Vagina (tissue), 2 donors: ENCODE measurements around the gene RAD9A. TPM values are rescaled to one million over a fixed set of nuclear protein-coding genes. Genes with fewer than 3 reads are reported as not detected.
"Not testable (repeated sequence)": the region's sequence is repeated elsewhere in the genome, so short reads cannot be mapped to it uniquely, and the experiment has no call there.

Experiments used
- DNase-seq, 2 donors: peaks; one replicate each; pipeline ENCODE4 v3.0.0-alpha.2; 2017; ENCODE audit errors: extremely low spot score in 2 of 2
- H3K27ac ChIP-seq: fragments of 200-600 bp; sonication (generic); one replicate; pipeline ENCODE4 v1.5.1; 2019
- H3K27me3 ChIP-seq: fragments of 200-600 bp; sonication (generic); one replicate; pipeline ENCODE4 v1.5.1; 2019
- H3K36me3 ChIP-seq, 2 donors: fragments of 200-600 bp; sonication (generic); one replicate each; pipeline ENCODE4 v1.5.1; 2017 to 2019
- H3K4me1 ChIP-seq: fragments of 200-600 bp; sonication (generic); one replicate; pipeline ENCODE4 v1.5.1; 2019
- H3K4me3 ChIP-seq, 2 donors: fragments of 200-600 bp; sonication (generic); 1 replicate in 1 of 2; 2 replicates in 1 of 2; pipeline ENCODE4 v1.5.1; 2016 to 2019
- H3K9me3 ChIP-seq: fragments of 200-600 bp; sonication (generic); one replicate; pipeline ENCODE4 v1.5.1; 2019
- POLR2A ChIP-seq, 2 donors: fragments of 450-650 bp; IDR thresholded peaks; one replicate each; pipeline ENCODE4 v1.6.1; 2017; ENCODE audit warnings: antibody characterized with exemption in 2 of 2, mild to moderate bottlenecking in 2 of 2, moderate library complexity in 2 of 2
- POLR2AphosphoS5 ChIP-seq, 2 donors: sonication (generic); formaldehyde crosslinking; IDR thresholded peaks; one replicate each; pipeline ENCODE4 v1.9.0; 2017; ENCODE audit warnings: antibody characterized with exemption in 2 of 2, mild to moderate bottlenecking in 2 of 2, low read depth in 1 of 2; ENCODE audit not compliant: insufficient read depth in 1 of 2
- intact Hi-C: fragments of 100-400 bp; cut with DNase I; formaldehyde crosslinking; loops from one replicate; pipeline ENCODE4 v1.15.1; 2023
- total RNA-seq: library from RNA; depleted of rRNA; stranded (reverse); fragments of >200 nt; gene quantifications from one replicate; pipeline ENCODE4 v1.2.3, GENCODE V29; 2016
- TF ChIP-seq, protein P1 (sequence below), 3 experiments: fragments of 450-650 bp in 2 of 3; fragments of 200-600 bp in 1 of 3; sonication (generic) in 1 of 3; IDR thresholded peaks; one replicate each; pipeline ENCODE4 v1.5.1; 2017 to 2019; ENCODE audit warnings: antibody characterized with exemption in 3 of 3, mild to moderate bottlenecking in 2 of 3, moderate library complexity in 2 of 3

Gene RAD9A
- total RNA-seq, 1 donor from 2014 or later = 20.6 TPM

DNA sequence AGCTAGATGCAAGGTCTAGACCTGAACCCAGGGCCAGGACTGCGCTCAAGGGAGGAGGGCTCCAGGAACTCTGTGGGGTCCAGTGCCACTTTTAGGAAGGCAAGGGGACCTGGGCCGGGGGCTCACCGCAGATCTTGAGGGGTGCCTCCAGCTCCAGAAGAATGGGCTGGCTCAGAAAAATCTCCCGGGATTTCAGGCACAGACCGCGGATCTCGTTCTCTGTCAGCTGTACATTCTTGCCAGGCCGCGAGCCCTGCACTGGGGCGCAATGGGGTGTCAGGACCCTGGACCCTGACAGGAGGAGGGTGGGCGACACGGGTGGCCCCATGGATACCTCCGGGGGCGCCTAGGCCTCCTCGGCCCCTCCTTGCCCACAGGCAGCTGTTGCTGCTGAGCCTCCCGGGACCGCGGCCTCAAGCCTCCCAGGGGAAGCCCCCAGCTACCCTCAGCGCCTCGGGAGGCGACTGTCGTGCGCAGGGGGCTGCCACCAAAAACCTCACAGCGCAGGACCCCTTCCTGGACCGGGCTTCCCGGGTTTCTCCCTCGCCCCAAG, 9.2 kb downstream of the RAD9A start:
- Histone ChIP-seq H3K9me3 (no peaks in the 10 kb centered on the region), H3K4me1 (peaks cover 51% of the 10 kb centered on the region), H3K27me3 (no peaks in the 10 kb centered on the region), H3K36me3 (peaks cover 0 to 28% of the 10 kb centered on the region in 2 donors), H3K27ac (peak overlapping the region; percentile 94), H3K4me3 (peak overlapping the region; percentile 80 to 91)
- DNase-seq = no peak
- intact Hi-C loops = loop anchor here (10.0 kb wide), 2 partner anchors 64 to 214 kb away; partner anchors contain the start of gene TMEM134
- TF ChIP-seq, protein P1, sequence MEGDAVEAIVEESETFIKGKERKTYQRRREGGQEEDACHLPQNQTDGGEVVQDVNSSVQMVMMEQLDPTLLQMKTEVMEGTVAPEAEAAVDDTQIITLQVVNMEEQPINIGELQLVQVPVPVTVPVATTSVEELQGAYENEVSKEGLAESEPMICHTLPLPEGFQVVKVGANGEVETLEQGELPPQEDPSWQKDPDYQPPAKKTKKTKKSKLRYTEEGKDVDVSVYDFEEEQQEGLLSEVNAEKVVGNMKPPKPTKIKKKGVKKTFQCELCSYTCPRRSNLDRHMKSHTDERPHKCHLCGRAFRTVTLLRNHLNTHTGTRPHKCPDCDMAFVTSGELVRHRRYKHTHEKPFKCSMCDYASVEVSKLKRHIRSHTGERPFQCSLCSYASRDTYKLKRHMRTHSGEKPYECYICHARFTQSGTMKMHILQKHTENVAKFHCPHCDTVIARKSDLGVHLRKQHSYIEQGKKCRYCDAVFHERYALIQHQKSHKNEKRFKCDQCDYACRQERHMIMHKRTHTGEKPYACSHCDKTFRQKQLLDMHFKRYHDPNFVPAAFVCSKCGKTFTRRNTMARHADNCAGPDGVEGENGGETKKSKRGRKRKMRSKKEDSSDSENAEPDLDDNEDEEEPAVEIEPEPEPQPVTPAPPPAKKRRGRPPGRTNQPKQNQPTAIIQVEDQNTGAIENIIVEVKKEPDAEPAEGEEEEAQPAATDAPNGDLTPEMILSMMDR (IDR thresholded peaks at IDR 0.05) = no peak

DNA sequence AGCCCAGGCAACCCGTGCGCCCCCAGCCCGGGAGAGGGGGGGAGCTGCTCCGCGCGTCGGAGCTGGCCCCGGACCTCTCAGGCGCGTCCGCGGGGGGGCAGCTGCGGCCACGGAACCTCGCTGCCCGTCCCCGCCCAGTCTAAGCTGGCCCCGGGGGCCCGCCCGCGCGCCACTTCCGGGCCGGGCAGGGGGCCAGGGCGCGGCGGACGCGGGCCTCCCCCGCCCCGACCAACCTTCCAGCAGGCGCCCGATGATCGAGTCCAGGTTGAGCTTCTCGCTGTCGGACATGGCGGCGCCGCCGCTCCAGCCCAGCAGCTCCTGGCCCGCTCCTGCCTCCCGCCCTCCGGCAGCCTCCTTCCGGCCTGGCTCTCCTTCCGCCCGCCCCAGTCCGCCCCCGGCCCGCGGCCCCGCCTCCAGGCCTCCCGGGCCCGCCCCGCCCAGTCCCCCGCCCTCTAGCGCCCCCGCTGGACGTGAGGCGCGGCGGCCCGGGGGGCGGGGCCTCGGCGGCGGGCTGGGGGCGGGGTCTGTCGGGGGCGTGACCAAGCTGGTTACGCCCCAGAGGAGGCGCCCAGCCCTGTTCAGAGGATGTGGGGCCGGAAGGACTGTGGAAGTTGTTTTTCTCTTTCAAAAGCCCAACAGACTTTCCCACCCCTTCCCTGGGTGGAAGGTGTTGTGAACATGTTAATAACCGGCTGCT, 9.9 kb downstream of the RAD9A start, which contains the start of gene PPP1CA:
TSS of gene PPP1CA (minus strand) at position 364 of the 697 bp plus-strand sequence. CDS start at position 288, 76 bp downstream.
- Histone ChIP-seq H3K27me3 (no peaks in the 10 kb centered on the region), H3K4me1 (peaks cover 49% of the 10 kb centered on the region), H3K36me3 (peaks cover 0 to 28% of the 10 kb centered on the region in 2 donors), H3K4me3 (peak within 1 kb of the TSS; percentile 80 to 91), H3K27ac (peak within 1 kb of the TSS; percentile 94), H3K9me3 (no peaks in the 10 kb centered on the region)
- DNase-seq = no peak
- TF ChIP-seq, protein P1 (IDR thresholded peaks at IDR 0.05) = no peak
- TF ChIP-seq POLR2A (IDR thresholded peaks at IDR 0.05) = peak in 1 of 2 donors; percentile 55
- no peak for TF ChIP-seq POLR2AphosphoS5 (IDR thresholded peaks at IDR 0.05; ENCODE audit: insufficient read depth in 1 of 2, low read depth in 1 of 2)
- intact Hi-C loops = loop anchor here (10.0 kb wide), 2 partner anchors 63 to 213 kb away; partner anchors contain the start of gene TMEM134

DNA sequence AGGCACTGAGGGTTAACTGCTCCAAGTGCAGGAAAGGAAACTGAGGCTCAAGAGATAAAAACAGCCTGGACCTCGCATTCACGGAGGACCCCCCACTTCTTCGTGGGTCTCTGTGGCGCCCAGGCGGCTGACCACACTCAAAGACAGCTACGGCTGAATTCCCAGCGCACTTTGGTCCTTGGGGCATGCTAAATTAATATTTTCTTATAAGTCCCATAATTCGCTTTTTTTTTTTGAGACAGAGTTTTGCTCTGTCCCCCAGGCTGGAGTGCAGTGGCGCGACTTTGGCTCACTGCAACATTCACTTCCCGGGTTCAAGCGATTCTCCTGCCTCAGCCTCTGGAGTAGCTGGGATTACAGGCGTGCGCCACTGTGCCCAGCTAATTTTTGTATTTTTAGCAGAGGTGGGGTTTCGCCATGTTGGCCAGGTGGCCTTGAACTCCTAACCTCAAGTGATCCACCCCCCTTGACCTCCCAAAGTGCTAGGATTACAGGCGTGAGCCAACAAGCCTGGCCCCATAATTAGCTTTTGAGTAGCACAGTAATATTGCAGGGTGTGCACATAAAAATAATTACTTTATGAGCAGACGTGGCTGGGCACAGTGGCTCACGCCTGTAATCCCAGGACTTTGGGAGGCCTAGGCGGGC, 10.5 kb downstream of the RAD9A start:
- peak overlapping the region; percentile 80 to 91 for H3K4me3 ChIP-seq
- not testable (repeated sequence) for H3K9me3 ChIP-seq, DNase-seq, H3K27me3 ChIP-seq
- H3K36me3 ChIP-seq = peaks cover 0 to 23% of the 10 kb centered on the region in 2 donors
- peaks cover 42% of the 10 kb centered on the region for H3K4me1 ChIP-seq
- H3K27ac ChIP-seq = peak overlapping the region; percentile 94
- TF ChIP-seq POLR2A (IDR thresholded peaks at IDR 0.05) = peak in 1 of 2 donors; percentile 28
- peak in 1 of 2 donors; percentile 49 for TF ChIP-seq POLR2AphosphoS5 (IDR thresholded peaks at IDR 0.05; ENCODE audit: insufficient read depth in 1 of 2, low read depth in 1 of 2)
- intact Hi-C loops = loop anchor here (10.0 kb wide), 2 partner anchors 62 to 212 kb away; partner anchors contain the start of gene TMEM134

DNA sequence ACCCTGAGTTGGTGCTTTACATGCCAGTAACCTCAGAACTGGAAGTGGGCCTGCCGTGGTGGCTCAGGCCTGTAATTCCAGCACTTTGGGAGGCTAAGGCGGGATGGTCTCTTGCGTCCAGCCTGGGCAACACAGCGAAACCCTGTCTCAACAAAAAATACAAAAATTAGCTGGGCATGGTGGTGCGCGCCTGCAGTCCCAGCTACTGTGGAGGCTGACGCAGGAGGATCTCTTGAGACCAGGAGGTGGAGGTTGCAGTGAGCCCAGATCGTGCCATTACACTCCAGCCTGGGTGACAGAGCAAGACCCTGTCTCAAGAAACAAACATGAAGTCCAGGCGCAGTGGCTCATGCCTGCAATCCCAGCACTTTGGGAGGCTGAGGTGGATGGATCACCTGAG, 11.3 kb downstream of the RAD9A start:
- not testable (repeated sequence) for H3K4me3 ChIP-seq, DNase-seq, H3K9me3 ChIP-seq, H3K27ac ChIP-seq, H3K27me3 ChIP-seq
- intact Hi-C loops = loop anchor here (10.0 kb wide), 2 partner anchors 62 to 212 kb away; partner anchors contain the start of gene TMEM134
- peaks cover 0 to 16% of the 10 kb centered on the region in 2 donors for H3K36me3 ChIP-seq
- peaks cover 36% of the 10 kb centered on the region for H3K4me1 ChIP-seq

DNA sequence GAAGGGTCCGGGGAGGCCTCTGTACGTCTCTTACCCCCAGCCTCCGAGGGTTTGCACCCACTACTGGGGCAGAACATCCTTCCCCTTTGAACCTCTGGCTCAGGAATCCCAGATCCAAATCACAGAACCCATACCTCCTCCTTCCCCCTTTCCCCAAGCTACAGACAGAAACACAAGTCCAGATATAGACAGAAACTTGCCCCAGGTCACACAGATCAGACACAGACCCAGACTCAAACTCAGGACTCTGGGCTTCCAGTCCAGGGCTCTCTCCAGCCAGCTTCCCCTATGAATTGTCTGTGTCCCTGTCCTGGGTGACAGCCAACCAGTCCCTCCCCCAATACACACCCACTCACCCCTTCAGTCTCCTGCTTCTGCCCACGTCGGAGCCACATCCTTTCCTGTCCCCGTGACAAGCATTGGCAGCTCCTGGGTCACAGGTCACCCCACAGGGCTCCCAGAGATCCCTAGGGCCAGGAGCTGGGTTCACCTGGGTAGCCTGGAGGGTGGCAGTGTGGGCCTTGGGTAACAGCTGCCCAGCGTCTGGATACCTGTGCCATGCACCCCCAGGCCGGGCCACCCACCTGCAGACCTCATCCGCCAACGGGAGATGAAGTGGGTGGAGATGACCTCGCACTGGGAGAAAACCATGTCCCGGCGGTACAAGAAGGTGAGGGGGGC, 12.9 kb downstream of the RAD9A start:
- Histone ChIP-seq H3K27ac (no peak overlapping the region), H3K4me1 (peaks cover 27% of the 10 kb centered on the region)
- intact Hi-C loops = loop anchor here (10.0 kb wide), 2 partner anchors 60 to 210 kb away; partner anchors contain the start of gene TMEM134

More for the DNA sequence above, 12.9 kb downstream of the RAD9A start:
- H3K36me3 ChIP-seq = peaks cover 0 to 2% of the 10 kb centered on the region in 2 donors
- peak in 1 of 2 donors; percentile 20 for TF ChIP-seq POLR2AphosphoS5 (IDR thresholded peaks at IDR 0.05; ENCODE audit: insufficient read depth in 1 of 2, low read depth in 1 of 2)
- TF ChIP-seq, protein P1 (IDR thresholded peaks at IDR 0.05) = no peak
- H3K9me3 ChIP-seq = no peaks in the 10 kb centered on the region
- no peaks in the 10 kb centered on the region for H3K27me3 ChIP-seq
- no peak for DNase-seq
- peak overlapping the region; percentile 8 to 35 for H3K4me3 ChIP-seq
